ENCODE measurements around the gene BCL2L1.

Gene BCL2L1

GRCh38 chr20:31723319-31724078, 831 bp upstream of the BCL2L1 start:
- peak; percentile 98 for DNase-seq

GRCh38 chr20:31723069-31723318, 326 bp upstream of the BCL2L1 start:
- no peak for DNase-seq

- DNase-seq: no peak
Measured at GRCh38 chr20:31721408-31722256, 1.0 kb downstream of the BCL2L1 start.

GRCh38 chr20:31720486-31721407, 1.9 kb downstream of the BCL2L1 start:
- DNase-seq: peak; percentile 46

- no peak for DNase-seq
Measured at GRCh38 chr20:31719644-31720485, 2.8 kb downstream of the BCL2L1 start.

DNA sequence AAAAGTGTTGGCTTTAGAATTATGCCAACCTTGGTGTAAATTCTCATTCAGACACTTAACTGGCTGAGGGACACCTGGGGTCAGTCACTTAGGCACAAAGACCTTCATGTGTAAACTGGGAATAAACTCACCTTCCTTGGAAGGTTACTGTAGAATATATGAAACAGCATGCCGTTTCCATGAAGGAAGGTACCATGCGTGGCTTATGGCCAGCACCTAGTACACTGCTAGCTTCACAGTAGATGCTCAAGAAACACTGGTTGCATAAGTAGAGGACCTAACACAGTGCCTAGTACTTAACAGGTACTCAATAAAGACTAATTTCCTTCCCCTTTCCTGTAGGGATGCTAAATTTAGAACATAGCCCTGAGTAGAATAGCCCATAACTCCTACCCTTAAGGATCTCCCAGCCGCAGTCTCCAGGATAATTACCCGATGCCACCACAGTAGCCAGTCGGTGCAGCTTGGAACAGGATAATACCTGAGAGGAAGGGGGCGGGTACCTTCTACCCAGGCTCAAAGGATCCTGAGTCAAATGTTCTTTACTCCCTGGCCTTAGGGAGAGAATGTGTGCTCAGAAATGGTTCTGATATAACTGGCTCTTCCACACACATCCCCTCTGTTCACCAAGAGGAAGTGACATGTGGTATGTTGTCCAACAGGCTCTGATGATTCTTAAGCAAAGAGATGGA, 3.6 kb downstream of the BCL2L1 start:
- DNase-seq: no peak

DNA sequence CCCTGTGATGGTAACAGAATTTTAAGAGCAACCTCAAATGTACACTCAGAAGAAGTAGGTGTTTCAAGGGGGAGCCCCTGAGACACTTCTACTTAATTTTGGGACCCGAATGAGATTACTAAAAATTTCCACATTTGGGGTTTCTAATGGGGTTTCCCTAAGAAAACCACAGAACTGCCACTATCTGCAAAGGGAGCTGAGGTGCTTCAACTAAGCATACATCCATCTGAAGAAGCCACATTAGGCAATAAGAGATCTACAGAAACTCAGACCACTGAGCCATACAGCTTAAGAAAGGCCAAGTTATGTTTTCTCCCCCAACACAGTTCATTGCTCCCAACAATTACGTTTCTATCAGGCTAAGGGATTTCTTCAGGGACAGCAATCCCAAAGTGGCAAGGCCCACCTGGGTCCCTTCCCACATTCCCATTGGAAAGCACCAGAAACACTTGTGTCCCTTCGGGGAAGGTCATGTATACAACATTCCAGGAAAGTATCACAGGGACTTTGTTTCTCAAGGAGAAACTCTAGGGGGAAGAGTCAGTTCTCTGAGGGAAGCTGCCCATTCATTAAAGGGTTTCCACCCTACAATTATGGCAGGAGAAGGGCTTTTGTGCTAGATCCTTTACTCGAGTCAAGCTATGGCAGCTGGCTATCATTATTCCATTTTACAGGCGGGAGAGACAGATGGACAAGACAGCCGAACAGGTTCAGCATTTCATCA, 5.0 kb downstream of the BCL2L1 start:
- peak; percentile 68 for DNase-seq

- DNase-seq: no peak
Measured at GRCh38 chr20:31716818-31717477, 5.7 kb downstream of the BCL2L1 start.

- DNase-seq: no peak
Measured at GRCh38 chr20:31716351-31716750, 6.3 kb downstream of the BCL2L1 start.

DNA sequence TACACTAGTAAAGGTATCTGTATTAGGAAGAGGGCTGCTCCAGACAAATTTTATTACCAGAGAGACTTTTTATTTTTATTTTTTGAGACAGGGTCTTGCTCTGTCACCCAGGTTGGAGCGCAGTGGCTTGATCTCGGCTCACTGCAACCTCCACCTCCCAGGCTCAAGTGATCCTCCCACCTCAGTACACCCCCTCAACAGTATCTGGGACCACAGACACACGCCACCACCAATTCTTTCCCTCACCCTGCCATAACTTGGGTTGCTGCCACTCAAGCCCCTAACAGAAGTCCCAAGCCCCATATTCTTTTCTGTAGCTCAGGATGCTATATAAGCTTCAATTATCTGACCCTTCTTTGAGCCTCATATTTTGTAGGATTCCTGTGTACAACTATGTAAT, 6.9 kb downstream of the BCL2L1 start:
- DNase-seq: no peak

- no peak for DNase-seq
Measured at GRCh38 chr20:31713312-31714273, 9.1 kb downstream of the BCL2L1 start.

- DNase-seq: no peak
Measured at GRCh38 chr20:31712564-31713311, 9.9 kb downstream of the BCL2L1 start.

GRCh38 chr20:31712112-31712553, 10.5 kb downstream of the BCL2L1 start:
- no peak for DNase-seq

- DNase-seq: no peak
Measured at GRCh38 chr20:31711179-31712111, 11.2 kb downstream of the BCL2L1 start.

DNA sequence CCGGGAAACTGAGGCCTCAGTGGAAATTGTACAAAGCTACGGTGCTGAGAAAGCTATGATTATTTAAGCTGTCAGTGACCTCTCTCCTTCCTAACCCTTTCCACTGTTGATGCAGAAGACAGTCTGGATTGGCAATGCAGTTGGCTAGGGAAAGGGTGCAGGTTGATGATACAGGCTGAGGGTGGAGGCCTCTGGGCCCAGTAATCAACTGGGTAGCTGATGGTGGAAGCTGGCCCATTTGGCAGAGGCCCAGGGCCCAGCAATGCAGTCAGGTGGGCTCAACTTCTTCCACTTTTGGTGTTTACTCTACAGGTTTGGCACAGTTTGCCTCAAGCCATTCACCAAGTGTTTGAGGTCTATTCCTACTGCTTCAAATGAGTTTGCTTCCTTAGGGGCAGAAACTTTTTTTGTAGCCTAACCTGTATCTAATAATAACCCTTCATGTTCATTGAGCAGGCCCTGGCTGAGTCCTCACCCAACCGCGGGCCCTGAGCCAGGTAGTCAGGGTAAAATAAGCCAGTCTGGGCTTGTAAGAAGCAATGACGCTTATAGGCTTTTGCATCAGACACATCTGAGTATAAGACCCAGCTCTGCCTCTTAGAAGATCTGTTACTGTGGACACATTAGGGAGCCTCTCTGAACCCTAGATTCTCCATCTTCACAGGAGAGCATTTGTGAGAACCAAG, 12.1 kb downstream of the BCL2L1 start:
- DNase-seq: no peak

DNA sequence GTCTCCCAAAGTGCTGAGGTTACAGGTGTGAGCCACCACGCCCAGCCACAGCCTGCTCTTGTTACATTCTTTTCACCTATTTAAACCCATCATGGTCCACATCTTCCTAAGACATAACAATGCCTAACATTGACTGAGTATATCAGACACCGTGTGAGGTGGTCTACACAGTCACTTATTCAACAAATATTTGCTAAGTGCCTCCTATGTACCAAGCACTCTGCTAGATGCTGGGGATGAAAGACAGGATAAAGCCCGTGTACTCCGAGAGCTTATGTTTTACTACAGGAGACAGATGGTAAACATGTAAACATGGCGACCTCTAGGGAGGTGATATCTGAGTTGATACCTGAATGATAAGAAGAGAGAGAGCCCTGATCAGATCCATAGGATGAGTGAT, 12.7 kb downstream of the BCL2L1 start:
- DNase-seq: no peak

All from CD4-positive, alpha-beta T cell treated with Interleukin-21 for 1 hour (primary cell).